ENCODE measurements around the gene MTHFSD.

Gene MTHFSD

GRCh38 chr16:86540894-86541293, 14.1 kb downstream of the MTHFSD start:
- no peak for DNase-seq (ENCODE audit: low spot score)
- H3K9me3 ChIP-seq (ENCODE audit: severe bottlenecking) = no peaks in the 10 kb centered on the region
- no peaks in the 10 kb centered on the region for H3K27me3 ChIP-seq (ENCODE audit: insufficient read depth, poor library complexity, severe bottlenecking)
- ATAC-seq (ENCODE audit: low read depth) = no peak
- no peak overlapping the region for H3K4me3 ChIP-seq (ENCODE audit: severe bottlenecking)
- no peak overlapping the region for H3K27ac ChIP-seq (ENCODE audit: poor library complexity, severe bottlenecking)
- H3K4me1 ChIP-seq (ENCODE audit: insufficient read depth, poor library complexity, severe bottlenecking) = no peaks in the 10 kb centered on the region
- TF ChIP-seq CTCF (IDR thresholded peaks at IDR 0.05; ENCODE audit: poor library complexity, severe bottlenecking) = no peak
- H3K36me3 ChIP-seq (ENCODE audit: low read depth) = peaks cover 71% of the 10 kb centered on the region

- Histone ChIP-seq H3K36me3 (ENCODE audit: low read depth) (peaks cover 55% of the 10 kb centered on the region), H3K4me1 (ENCODE audit: insufficient read depth, poor library complexity, severe bottlenecking) (no peaks in the 10 kb centered on the region), H3K4me3 (ENCODE audit: severe bottlenecking) (no peak overlapping the region), H3K27me3 (ENCODE audit: insufficient read depth, poor library complexity, severe bottlenecking) (no peaks in the 10 kb centered on the region), H3K27ac (ENCODE audit: poor library complexity, severe bottlenecking) (no peak overlapping the region), H3K9me3 (ENCODE audit: severe bottlenecking) (no peaks in the 10 kb centered on the region)
- DNase-seq (ENCODE audit: low spot score) = no peak
- TF ChIP-seq CTCF (IDR thresholded peaks at IDR 0.05; ENCODE audit: poor library complexity, severe bottlenecking) = no peak
- ATAC-seq (ENCODE audit: low read depth) = no peak
Observed at GRCh38 chr16:86538196-86538780, 16.7 kb downstream of the MTHFSD start.

- TF ChIP-seq CTCF (IDR thresholded peaks at IDR 0.05; ENCODE audit: poor library complexity, severe bottlenecking) = no peak
- DNase-seq (ENCODE audit: low spot score) = no peak
- Histone ChIP-seq H3K27me3 (ENCODE audit: insufficient read depth, poor library complexity, severe bottlenecking) (no peaks in the 10 kb centered on the region), H3K4me3 (ENCODE audit: severe bottlenecking) (no peak overlapping the region), H3K27ac (ENCODE audit: poor library complexity, severe bottlenecking) (no peak overlapping the region), H3K36me3 (ENCODE audit: low read depth) (peaks cover 50% of the 10 kb centered on the region), H3K4me1 (ENCODE audit: insufficient read depth, poor library complexity, severe bottlenecking) (no peaks in the 10 kb centered on the region), H3K9me3 (ENCODE audit: severe bottlenecking) (no peaks in the 10 kb centered on the region)
- no peak for ATAC-seq (ENCODE audit: low read depth)
Observed at GRCh38 chr16:86537486-86537885, 17.5 kb downstream of the MTHFSD start.

- no peaks in the 10 kb centered on the region for H3K4me1 ChIP-seq (ENCODE audit: insufficient read depth, poor library complexity, severe bottlenecking)
- no peak for ATAC-seq (ENCODE audit: low read depth)
- no peaks in the 10 kb centered on the region for H3K9me3 ChIP-seq (ENCODE audit: severe bottlenecking)
- no peak overlapping the region for H3K4me3 ChIP-seq (ENCODE audit: severe bottlenecking)
- H3K36me3 ChIP-seq (ENCODE audit: low read depth) = peaks cover 44% of the 10 kb centered on the region
- TF ChIP-seq CTCF (IDR thresholded peaks at IDR 0.05; ENCODE audit: poor library complexity, severe bottlenecking) = no peak
- DNase-seq (ENCODE audit: low spot score) = no peak
- H3K27ac ChIP-seq (ENCODE audit: poor library complexity, severe bottlenecking) = no peak overlapping the region
- no peaks in the 10 kb centered on the region for H3K27me3 ChIP-seq (ENCODE audit: insufficient read depth, poor library complexity, severe bottlenecking)
Observed at GRCh38 chr16:86536621-86537020, 18.4 kb downstream of the MTHFSD start.

- Histone ChIP-seq H3K9me3 (ENCODE audit: severe bottlenecking) (no peaks in the 10 kb centered on the region), H3K4me1 (ENCODE audit: insufficient read depth, poor library complexity, severe bottlenecking) (no peaks in the 10 kb centered on the region), H3K36me3 (ENCODE audit: low read depth) (peaks cover 28% of the 10 kb centered on the region), H3K27ac (ENCODE audit: poor library complexity, severe bottlenecking) (no peak overlapping the region), H3K27me3 (ENCODE audit: insufficient read depth, poor library complexity, severe bottlenecking) (no peaks in the 10 kb centered on the region), H3K4me3 (ENCODE audit: severe bottlenecking) (no peak overlapping the region)
- ATAC-seq (ENCODE audit: low read depth) = no peak
- no peak for DNase-seq (ENCODE audit: low spot score)
- no peak for TF ChIP-seq CTCF (IDR thresholded peaks at IDR 0.05; ENCODE audit: poor library complexity, severe bottlenecking)
Observed at GRCh38 chr16:86534779-86535615, 20.0 kb downstream of the MTHFSD start.
